Measurements from ENCODE around the gene ACBD4. TPM values are rescaled to one million over a fixed set of nuclear protein-coding genes. Genes with fewer than 3 reads are reported as not detected.

Gene ACBD4
- total RNA-seq, 1 donor from 2014 or later: 3.9 TPM

GRCh38 chr17:45121055-45121454, 14.4 kb upstream of the ACBD4 start:
- Histone ChIP-seq H3K27me3 (ENCODE audit: insufficient read depth, low read length) (no peaks in the 10 kb centered on the region), H3K4me1 (ENCODE audit: insufficient read depth, low read length) (peaks cover 28% of the 10 kb centered on the region), H3K4me2 (ENCODE audit: low read length) (no peak overlapping the region), H3K9me3 (ENCODE audit: insufficient read depth, low read depth, low read length) (no peaks in the 10 kb centered on the region), H3K79me2 (ENCODE audit: insufficient read depth, low read length) (peaks cover 31% of the 10 kb centered on the region), H3K9ac (ENCODE audit: low read length) (no peak overlapping the region), H4K20me1 (ENCODE audit: insufficient read depth, low read length) (no peaks in the 10 kb centered on the region), H3K36me3 (ENCODE audit: insufficient read depth, low read length) (no peaks in the 10 kb centered on the region), H3K27ac (ENCODE audit: low read depth, low read length) (no peak overlapping the region), H2AFZ (ENCODE audit: low read depth, low read length) (no peak overlapping the region), H3K4me3 (ENCODE audit: insufficient read depth, low read depth, low read length) (no peak overlapping the region)
- DNase-seq (ENCODE audit: low read depth) (no peak), FAIRE-seq (no peak)
- no peak overlapping the region for H3K4me3 Mint-ChIP-seq (ENCODE audit: unreplicated experiment)
- TF ChIP-seq, protein P1, sequence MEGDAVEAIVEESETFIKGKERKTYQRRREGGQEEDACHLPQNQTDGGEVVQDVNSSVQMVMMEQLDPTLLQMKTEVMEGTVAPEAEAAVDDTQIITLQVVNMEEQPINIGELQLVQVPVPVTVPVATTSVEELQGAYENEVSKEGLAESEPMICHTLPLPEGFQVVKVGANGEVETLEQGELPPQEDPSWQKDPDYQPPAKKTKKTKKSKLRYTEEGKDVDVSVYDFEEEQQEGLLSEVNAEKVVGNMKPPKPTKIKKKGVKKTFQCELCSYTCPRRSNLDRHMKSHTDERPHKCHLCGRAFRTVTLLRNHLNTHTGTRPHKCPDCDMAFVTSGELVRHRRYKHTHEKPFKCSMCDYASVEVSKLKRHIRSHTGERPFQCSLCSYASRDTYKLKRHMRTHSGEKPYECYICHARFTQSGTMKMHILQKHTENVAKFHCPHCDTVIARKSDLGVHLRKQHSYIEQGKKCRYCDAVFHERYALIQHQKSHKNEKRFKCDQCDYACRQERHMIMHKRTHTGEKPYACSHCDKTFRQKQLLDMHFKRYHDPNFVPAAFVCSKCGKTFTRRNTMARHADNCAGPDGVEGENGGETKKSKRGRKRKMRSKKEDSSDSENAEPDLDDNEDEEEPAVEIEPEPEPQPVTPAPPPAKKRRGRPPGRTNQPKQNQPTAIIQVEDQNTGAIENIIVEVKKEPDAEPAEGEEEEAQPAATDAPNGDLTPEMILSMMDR (IDR thresholded peaks at IDR 0.05; ENCODE audit: insufficient read depth, low read depth, low read length): no peak
- no peak for TF ChIP-seq EZH2 (IDR thresholded peaks at IDR 0.05; ENCODE audit: insufficient read depth, low read length)
- no peaks in the 10 kb centered on the region for H3K27me3 Mint-ChIP-seq (ENCODE audit: low read depth, unreplicated experiment)
- H3K36me3 Mint-ChIP-seq (ENCODE audit: low read depth, unreplicated experiment): peaks cover 15% of the 10 kb centered on the region
- H3K27ac Mint-ChIP-seq (ENCODE audit: unreplicated experiment): no peak overlapping the region
- no peaks in the 10 kb centered on the region for H3K9me3 Mint-ChIP-seq (ENCODE audit: unreplicated experiment)
- H3K4me1 Mint-ChIP-seq (ENCODE audit: low read depth, unreplicated experiment): peaks cover 15% of the 10 kb centered on the region

DNA sequence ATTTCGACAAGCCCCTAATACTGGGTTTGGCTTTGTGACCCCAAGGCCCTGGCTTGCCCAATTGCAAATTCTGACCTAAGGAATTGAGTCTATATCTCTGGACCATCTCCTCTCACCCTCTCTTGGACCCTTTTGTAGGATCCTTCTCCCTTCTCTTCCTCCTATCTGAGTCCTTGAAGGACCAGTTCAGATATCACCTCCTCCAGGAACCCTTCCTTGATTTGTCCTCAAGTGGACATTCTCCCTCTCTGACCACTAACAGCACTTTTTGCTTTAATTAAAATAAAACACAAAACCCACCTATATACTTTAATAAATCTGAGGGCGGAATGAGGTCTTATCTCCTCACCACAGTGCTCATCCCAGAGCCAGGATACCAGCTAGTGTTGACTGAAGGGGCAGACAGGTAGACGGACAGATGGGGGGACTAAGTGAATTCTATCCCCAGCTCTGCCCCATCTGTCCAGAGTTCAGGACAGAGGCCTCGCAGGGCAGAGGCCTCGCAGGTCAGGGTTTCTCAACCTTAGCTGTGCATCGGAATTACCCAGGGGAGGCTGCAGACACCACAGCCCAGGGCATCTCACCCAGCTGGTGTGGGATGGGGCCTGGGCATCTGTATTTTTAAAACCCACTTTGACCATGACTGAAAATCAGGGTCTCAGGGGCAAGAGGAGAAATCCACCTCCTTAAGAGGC, 12.3 kb upstream of the ACBD4 start:
- Histone ChIP-seq H3K27me3 (ENCODE audit: insufficient read depth, low read length) (no peaks in the 10 kb centered on the region), H3K27ac (ENCODE audit: low read depth, low read length) (peak overlapping the region; percentile 74), H2AFZ (ENCODE audit: low read depth, low read length) (no peak overlapping the region), H3K4me2 (ENCODE audit: low read length) (peak overlapping the region; percentile 63), H4K20me1 (ENCODE audit: insufficient read depth, low read length) (no peaks in the 10 kb centered on the region), H3K4me1 (ENCODE audit: insufficient read depth, low read length) (peaks cover 38% of the 10 kb centered on the region), H3K4me3 (ENCODE audit: insufficient read depth, low read depth, low read length) (no peak overlapping the region), H3K79me2 (ENCODE audit: insufficient read depth, low read length) (peaks cover 44% of the 10 kb centered on the region), H3K9ac (ENCODE audit: low read length) (peak overlapping the region; percentile 54), H3K9me3 (ENCODE audit: insufficient read depth, low read depth, low read length) (no peaks in the 10 kb centered on the region), H3K36me3 (ENCODE audit: insufficient read depth, low read length) (no peaks in the 10 kb centered on the region)
- H3K27me3 Mint-ChIP-seq (ENCODE audit: low read depth, unreplicated experiment): no peaks in the 10 kb centered on the region
- peaks cover 11% of the 10 kb centered on the region for H3K36me3 Mint-ChIP-seq (ENCODE audit: low read depth, unreplicated experiment)
- H3K27ac Mint-ChIP-seq (ENCODE audit: unreplicated experiment): peak overlapping the region; percentile 54
- DNase-seq (ENCODE audit: low read depth) (no peak), FAIRE-seq (no peak)
- H3K4me3 Mint-ChIP-seq (ENCODE audit: unreplicated experiment): no peak overlapping the region
- peaks cover 28% of the 10 kb centered on the region for H3K4me1 Mint-ChIP-seq (ENCODE audit: low read depth, unreplicated experiment)
- no peak for TF ChIP-seq EZH2 (IDR thresholded peaks at IDR 0.05; ENCODE audit: insufficient read depth, low read length)
- TF ChIP-seq, protein P1 (IDR thresholded peaks at IDR 0.05; ENCODE audit: insufficient read depth, low read depth, low read length): no peak
- no peaks in the 10 kb centered on the region for H3K9me3 Mint-ChIP-seq (ENCODE audit: unreplicated experiment)
